H1 (cell line): ENCODE measurements around the gene IGSF9. TPM values are rescaled to one million over a fixed set of nuclear protein-coding genes. Genes with fewer than 3 reads are reported as not detected.

Experiments
- CTCF ChIA-PET: fragments of 300-600 bp; sonication (Branson Sonifier 250); formaldehyde crosslinking; loops from one replicate; lab custom pipeline; 2021; ENCODE audit not compliant: partially characterized antibody; lab: Charles Lee
- POLR2A ChIA-PET: fragments of 300-600 bp; sonication (Branson Sonifier 250); formaldehyde crosslinking; loops from one replicate; lab custom pipeline; 2021; ENCODE audit warnings: inconsistent platforms; ENCODE audit not compliant: partially characterized antibody; lab: Charles Lee
- DNase-seq, 2 experiments: peaks; one replicate each; pipeline versions ENCODE4 v3.0.0 to v3.0.0-alpha.2; 2010 to 2022; ENCODE audit warnings: low spot score in 2 of 2, low read depth in 1 of 2, mixed read lengths in 1 of 2
- FAIRE-seq: peaks from 2 replicates; lab custom pipeline; 2011; peaks lifted over from hg19 to GRCh38; lab: Jason Lieb, UNC
- H2AFZ ChIP-seq: 2 replicates; pipeline ENCODE4 v1.8.1; 2012; ENCODE audit warnings: low read length, inconsistent platforms
- H2AK5ac ChIP-seq: 2 replicates; pipeline ENCODE4 v1.6.1; 2013; ENCODE audit warnings: low read depth, low read length
- H2BK120ac ChIP-seq: replicated peaks from 2 replicates; pipeline ENCODE3; 2013; ENCODE audit warnings: low read depth, low read length, inconsistent platforms
- H2BK12ac ChIP-seq: 2 replicates; pipeline ENCODE4 v1.6.1; 2013; ENCODE audit warnings: low read depth, low read length
- H2BK15ac ChIP-seq: 2 replicates; pipeline ENCODE4 v1.6.1; 2013; ENCODE audit warnings: low read length
- H2BK20ac ChIP-seq: 2 replicates; pipeline ENCODE4 v1.6.1; 2013; ENCODE audit warnings: low read length
- H2BK5ac ChIP-seq: 2 replicates; pipeline ENCODE4 v1.6.1; 2013; ENCODE audit warnings: low read depth, low read length
- H3K14ac ChIP-seq: 2 replicates; pipeline ENCODE4 v1.6.1; 2013; ENCODE audit warnings: inconsistent platforms; ENCODE audit not compliant: insufficient read length
- H3K18ac ChIP-seq: 2 replicates; pipeline ENCODE4 v1.6.1; 2013; ENCODE audit warnings: low read length; ENCODE audit errors: extremely low read depth
- H3K23ac ChIP-seq: 2 replicates; pipeline ENCODE4 v1.6.1; 2013; ENCODE audit warnings: inconsistent platforms; ENCODE audit not compliant: insufficient read length
- H3K23me2 ChIP-seq: 2 replicates; pipeline ENCODE4 v1.6.1; 2013; ENCODE audit warnings: low read depth, low read length
- H3K27ac ChIP-seq: 2 replicates; pipeline ENCODE4 v1.6.1; 2011; ENCODE audit warnings: low read depth, low read length, inconsistent platforms
- H3K27me3 ChIP-seq, 4 experiments: replicated peaks in 1 of 4; 1 replicate in 1 of 4; 2 replicates in 3 of 4; pipeline versions ENCODE4 v1.6.1 to v1.8.1; 2011 to 2013; ENCODE audit warnings: low read length in 3 of 4, mild to moderate bottlenecking in 3 of 4, inconsistent platforms in 2 of 4, mixed read lengths in 2 of 4, moderate library complexity in 1 of 4; ENCODE audit not compliant: control insufficient read depth in 3 of 4, insufficient read depth in 3 of 4; ENCODE audit errors: extremely low read depth in 1 of 4
- H3K36me3 ChIP-seq, 4 experiments: 2 replicates each; pipeline versions ENCODE4 v1.6.1 to v1.8.1; 2011 to 2013; ENCODE audit warnings: mild to moderate bottlenecking in 4 of 4, low read length in 3 of 4, moderate library complexity in 2 of 4, control low read depth in 1 of 4, inconsistent platforms in 1 of 4; ENCODE audit not compliant: insufficient read depth in 4 of 4, control insufficient read depth in 2 of 4
- H3K4ac ChIP-seq: replicated peaks from 2 replicates; pipeline ENCODE3; 2013; ENCODE audit warnings: low read length, low read depth, mixed read lengths, inconsistent platforms; ENCODE audit not compliant: insufficient read length
- H3K4me1 ChIP-seq, 4 experiments: replicated peaks in 1 of 4; 1 replicate in 1 of 4; 2 replicates in 3 of 4; pipeline versions ENCODE4 v1.6.1 to v1.8.1; 2011 to 2013; ENCODE audit warnings: low read length in 3 of 4, inconsistent platforms in 2 of 4, mixed read lengths in 1 of 4; ENCODE audit not compliant: insufficient read depth in 4 of 4, control insufficient read depth in 3 of 4
- H3K4me2 ChIP-seq, 2 experiments: 2 replicates each; pipeline versions ENCODE4 v1.6.1 to v1.8.1; 2011 to 2013; ENCODE audit warnings: low read depth in 2 of 2, low read length in 2 of 2, control low read depth in 1 of 2, inconsistent platforms in 1 of 2, mild to moderate bottlenecking in 1 of 2; ENCODE audit not compliant: insufficient read depth in 1 of 2
- H3K4me3 ChIP-seq, 4 experiments: fragments of 200-600, 300-600 bp in 1 of 4; sonication (generic), shearing (Covaris generic), sonication (Bioruptor Twin) in 1 of 4; 2 replicates each; pipeline versions ENCODE4 v1.5.1 to v1.8.1; 2011 to 2016; ENCODE audit warnings: low read length in 4 of 4, low read depth in 3 of 4, control low read depth in 2 of 4, inconsistent platforms in 2 of 4, mild to moderate bottlenecking in 2 of 4, mixed read lengths in 1 of 4, moderate library complexity in 1 of 4; ENCODE audit not compliant: insufficient read depth in 2 of 4; ENCODE audit errors: extremely low read depth in 1 of 4
- H3K56ac ChIP-seq: replicated peaks from 2 replicates; pipeline ENCODE3; 2013; ENCODE audit warnings: low read depth, mild to moderate bottlenecking, mixed read lengths, low read length, inconsistent platforms; ENCODE audit not compliant: insufficient read length
- H3K79me1 ChIP-seq: 2 replicates; pipeline ENCODE4 v1.6.1; 2013; ENCODE audit warnings: low read depth, low read length, control low read depth
- H3K79me2 ChIP-seq, 2 experiments: 2 replicates each; pipeline versions ENCODE4 v1.6.1 to v1.8.1; 2012 to 2013; ENCODE audit warnings: low read length in 2 of 2, mild to moderate bottlenecking in 2 of 2, inconsistent platforms in 1 of 2; ENCODE audit not compliant: insufficient read depth in 2 of 2, control insufficient read depth in 1 of 2
- H3K9ac ChIP-seq, 4 experiments: replicated peaks in 1 of 4; 1 replicate in 1 of 4; 2 replicates in 3 of 4; pipeline versions ENCODE4 v1.6.1 to v1.8.1; 2011 to 2013; ENCODE audit warnings: low read depth in 3 of 4, low read length in 3 of 4, control low read depth in 2 of 4, mild to moderate bottlenecking in 2 of 4, moderate library complexity in 2 of 4, inconsistent platforms in 1 of 4; ENCODE audit errors: extremely low read depth in 1 of 4
- H3K9me3 ChIP-seq, 2 experiments: 2 replicates each; pipeline versions ENCODE4 v1.6.1 to v1.8.1; 2012 to 2013; ENCODE audit warnings: mild to moderate bottlenecking in 2 of 2, moderate library complexity in 2 of 2, control low read depth in 1 of 2, inconsistent platforms in 1 of 2, low read depth in 1 of 2, low read length in 1 of 2, mixed read lengths in 1 of 2; ENCODE audit not compliant: insufficient read depth in 2 of 2
- H4K20me1 ChIP-seq, 2 experiments: replicated peaks in 1 of 2; 2 replicates each; pipeline versions ENCODE3 to v1.8.1; 2011 to 2013; ENCODE audit warnings: inconsistent platforms in 2 of 2, low read length in 2 of 2, mild to moderate bottlenecking in 1 of 2; ENCODE audit not compliant: insufficient read depth in 2 of 2, control insufficient read depth in 1 of 2
- H4K5ac ChIP-seq: 2 replicates; pipeline ENCODE4 v1.6.1; 2013; ENCODE audit warnings: low read length, low read depth, mixed read lengths, inconsistent platforms; ENCODE audit not compliant: insufficient read length
- H4K8ac ChIP-seq: 2 replicates; pipeline ENCODE4 v1.8.0; 2013; ENCODE audit warnings: mild to moderate bottlenecking, moderate library complexity, low read length, inconsistent platforms; ENCODE audit not compliant: insufficient read depth; ENCODE audit errors: extremely low read depth
- H4K91ac ChIP-seq: replicated peaks from 2 replicates; pipeline ENCODE3; 2013; ENCODE audit warnings: low read length, mixed read lengths, inconsistent platforms; ENCODE audit not compliant: insufficient read length
- CEBPB ChIP-seq: IDR thresholded peaks from 2 replicates; pipeline ENCODE4 v1.6.1; 2012; ENCODE audit warnings: low read depth, low read length
- CTCF ChIP-seq, 3 experiments: IDR thresholded peaks; 1 replicate in 2 of 3; 2 replicates in 1 of 3; pipeline versions ENCODE4 v1.5.1 to v1.6.1; 2011; ENCODE audit warnings: low read length in 3 of 3, mild to moderate bottlenecking in 3 of 3, inconsistent platforms in 2 of 3, low read depth in 1 of 3, moderate library complexity in 1 of 3; ENCODE audit not compliant: insufficient read depth in 1 of 3; ENCODE audit errors: control extremely low read depth in 1 of 3
- PHF8 ChIP-seq: fragments of 200-600 bp; sonication (generic); conservative IDR thresholded peaks from 2 replicates; pipeline ENCODE4 v1.7.1; 2012; ENCODE audit warnings: low read depth, mild to moderate bottlenecking, inconsistent platforms, low read length, moderate library complexity
- RAD21 ChIP-seq, 2 experiments: IDR thresholded peaks in 1 of 2; conservative IDR thresholded peaks in 1 of 2; 2 replicates each; pipeline ENCODE4 v1.6.1; 2011; ENCODE audit warnings: low read depth in 2 of 2, low read length in 2 of 2, improper control_type of control experiment in 1 of 2, inconsistent platforms in 1 of 2, mild to moderate bottlenecking in 1 of 2, moderate library complexity in 1 of 2
- RBBP5 ChIP-seq: IDR thresholded peaks from 2 replicates; pipeline ENCODE4 v1.7.1; 2012; ENCODE audit warnings: low read depth, mild to moderate bottlenecking, inconsistent platforms, low read length, moderate library complexity, borderline replicate concordance
- RXRA ChIP-seq: IDR thresholded peaks from 2 replicates; pipeline ENCODE4 v1.6.1; 2011; ENCODE audit warnings: low read depth, mild to moderate bottlenecking, low read length, moderate library complexity; ENCODE audit not compliant: insufficient read depth
- SIN3A ChIP-seq, 2 experiments: IDR thresholded peaks in 1 of 2; conservative IDR thresholded peaks in 1 of 2; 2 replicates each; pipeline ENCODE4 v1.6.1; 2011 to 2012; ENCODE audit warnings: low read length in 2 of 2, improper control_type of control experiment in 1 of 2, low read depth in 1 of 2, mild to moderate bottlenecking in 1 of 2
- TBP ChIP-seq: IDR thresholded peaks from 2 replicates; pipeline ENCODE4 v1.6.1; 2011; ENCODE audit warnings: low read depth, low read length, improper control_type of control experiment
- WGBS, 2 experiments: shearing (Covaris generic) in 1 of 2; methylation state at CpG; one replicate each; pipeline versions ENCODE4 v1.1.6 to v1.1.7; 2013 to 2015; ENCODE audit warnings: low lambda C conversion rate in 2 of 2, mixed read lengths in 2 of 2, inconsistent platforms in 1 of 2, low coverage in 1 of 2, missing lambda C conversion rate in 1 of 2; ENCODE audit not compliant: insufficient replicate concordance in 2 of 2, insufficient coverage in 1 of 2, insufficient read length in 1 of 2; ENCODE audit errors: extremely low coverage in 1 of 2, missing lambda C conversion rate in 1 of 2; 5-methylcytosine and 5-hydroxymethylcytosine counted together
- polyA plus RNA-seq, 7 experiments: library from polyadenylated mRNA; depleted of rRNA in 3 of 7; stranded (reverse) in 5 of 7; unstranded in 2 of 7; fragments of >200 nt in 5 of 7; fragments of 200-250 nt in 2 of 7; gene quantifications; 1 replicate in 5 of 7; 2 replicates in 1 of 7; 4 replicates in 1 of 7; pipeline versions ENCODE4 v1.2.1 to v1.2.3, GENCODE V29; 2011 to 2013; ENCODE audit warnings: missing spikeins in 2 of 7, mixed read lengths in 2 of 7
- total RNA-seq: library from RNA; stranded (reverse); fragmentation: NEBNext Ultra II Directional; extraction: Animal tissue kit (Norgen Biotek cat#: 25700); gene quantifications from 2 replicates; pipeline ENCODE4 v1.2.1, GENCODE V29; 2021

Gene IGSF9
- total and polyA plus RNA-seq, 2 of the 8 experiments (the other 6 are each of a cell fraction or from before 2014, with no cell fraction given), result 10.9 to 28.1 TPM

DNA sequence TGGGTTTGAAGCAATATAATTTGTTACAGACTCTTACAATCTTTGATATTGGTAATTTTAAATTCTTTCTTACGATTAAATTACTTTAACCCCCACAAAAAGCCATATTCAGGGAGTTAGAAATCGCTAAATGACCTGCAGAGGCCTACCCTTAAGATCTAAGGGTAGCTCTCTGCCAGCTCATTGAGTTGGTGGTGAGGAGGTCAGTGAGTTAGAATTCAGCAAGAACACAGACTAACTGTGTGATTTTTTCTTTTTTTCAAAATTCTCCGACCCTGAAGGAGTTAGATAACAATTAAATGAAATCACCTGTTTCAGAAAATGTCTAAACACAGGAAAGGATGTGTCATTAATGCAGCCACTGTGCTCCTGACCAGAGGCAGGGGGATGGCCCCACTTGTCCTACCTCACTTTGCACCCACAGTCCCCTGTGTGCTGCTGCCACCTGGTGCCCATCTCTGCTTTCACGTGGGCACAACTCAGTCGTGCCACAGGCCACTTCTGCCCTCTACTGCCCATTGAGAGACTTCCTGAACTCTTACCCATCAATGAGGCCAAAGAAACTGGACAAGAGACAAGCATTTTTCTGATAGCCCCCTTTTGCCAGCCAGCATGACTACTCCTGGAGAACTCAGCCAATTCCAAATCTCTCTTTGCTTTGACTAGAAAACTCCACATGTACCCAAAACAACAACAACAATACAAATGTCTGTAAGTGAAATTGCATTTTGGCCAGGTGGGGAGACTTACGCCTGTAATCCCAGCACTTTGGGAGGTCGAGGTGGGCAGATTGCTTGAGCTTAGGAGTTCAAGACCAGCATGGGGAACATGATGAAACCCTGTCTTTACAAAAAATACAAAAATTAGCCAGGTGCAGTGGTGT, 53.9 kb downstream of the IGSF9 start:
- CTCF ChIA-PET, result interaction anchor here (0.6 to 20.8 kb wide), 45 partner anchors 9 to 759 kb away, joined by 3 to 645 read pairs (median 6); partner anchors contain the start of genes DUSP23, FCRL6, IGSF9 and KCNJ9
- FAIRE-seq, result peak; percentile 86
- no peak overlapping the region for H4K91ac ChIP-seq
- TF ChIP-seq CEBPB (no peak), RAD21 (IDR thresholded peaks at IDR 0.05 in 1 of 2, conservative IDR thresholded peaks at IDR 0.05 in 1 of 2; ENCODE audit: low read depth in 2 of 2, low read length in 2 of 2) (peak; percentile 100), SIN3A (conservative IDR thresholded peaks at IDR 0.05 in 1 of 2, IDR thresholded peaks at IDR 0.05 in 1 of 2; ENCODE audit: low read depth in 1 of 2, low read length in 2 of 2) (0 out of 4 replicates have a peak, but pooled peaks of 1 of the 2 experiments have one; percentile 35), PHF8 (no peak), RXRA (no peak), RBBP5 (no peak), CTCF (IDR thresholded peaks at IDR 0.05; ENCODE audit: control extremely low read depth in 1 of 3, insufficient read depth in 1 of 3, low read depth in 1 of 3, low read length in 3 of 3) (peak; percentile 99 to 100 (median 100)), TBP (no peak)

More for the DNA sequence above, 53.9 kb downstream of the IGSF9 start:
- Histone ChIP-seq H3K23me2 (no peaks in the 10 kb centered on the region), H3K9me3 (no peaks in the 10 kb centered on the region), H2BK15ac (no peak overlapping the region), H3K9ac (no peak overlapping the region), H3K4me3 (no peak overlapping the region), H4K8ac (no peak overlapping the region), H3K27me3 (no peaks in the 10 kb centered on the region), H2BK20ac (no peak overlapping the region), H3K56ac (no peak overlapping the region), H2BK120ac (no peak overlapping the region), H3K23ac (no peak overlapping the region), H2AK5ac (no peak overlapping the region), H3K79me1 (no peaks in the 10 kb centered on the region), H3K14ac (no peak overlapping the region), H3K79me2 (no peaks in the 10 kb centered on the region), H3K4me1 (no peaks in the 10 kb centered on the region), H2BK12ac (no peak overlapping the region), H4K5ac (no peak overlapping the region), H2AFZ (no peak overlapping the region), H3K4me2 (no peak overlapping the region), H3K4ac (no peak overlapping the region), H2BK5ac (no peak overlapping the region), H4K20me1 (no peaks in the 10 kb centered on the region), H3K27ac (no peak overlapping the region), H3K36me3 (no peaks in the 10 kb centered on the region), H3K18ac (no peak overlapping the region)
- DNase-seq, result peak; percentile 66 to 77
- POLR2A ChIA-PET, result interaction anchor here (1.4 to 2.6 kb wide), 3 partner anchors 87 to 110 kb away, joined by 3 to 10 read pairs (median 4); partner anchors contain the start of gene DUSP23
- WGBS, 2 experiments, result 54% methylated on average over 7 of the region's 7 CpGs; no CpG with 5 or more reads in 1 of the 2 experiments
